Activated naive CD4-positive, alpha-beta T cell treated with Interleukin-2 at 50 U/mL for 16 hours (primary cell): ENCODE data around the gene PIEZO1.

ENCODE experiments used
- DNase-seq: peaks from one replicate; pipeline ENCODE4 v3.0.0-alpha.2; 2020

The PIEZO1 gene

DNA sequence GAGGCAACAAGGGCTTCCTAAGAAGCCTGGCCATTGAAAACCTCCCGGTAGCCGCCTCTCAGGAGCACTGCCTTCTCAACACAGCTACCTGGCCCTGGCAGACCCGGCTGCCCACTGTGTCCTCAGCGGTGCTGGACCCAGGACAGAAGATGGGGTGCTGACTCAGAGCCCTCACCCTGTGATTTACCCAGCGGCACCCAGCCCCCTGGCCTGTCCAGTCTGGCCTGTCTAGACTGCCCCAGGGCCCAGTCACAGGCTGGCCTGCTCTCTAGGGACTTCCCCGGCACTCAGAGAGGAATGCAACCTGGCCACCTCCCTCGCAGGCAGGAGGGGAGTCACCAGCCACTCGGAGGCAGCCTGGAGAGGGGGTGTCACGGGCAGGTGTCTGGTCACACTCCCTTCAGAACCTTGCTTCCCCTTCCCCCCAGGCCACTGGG lies 20.1 kb downstream of the PIEZO1 start:
- no peak for DNase-seq

DNA sequence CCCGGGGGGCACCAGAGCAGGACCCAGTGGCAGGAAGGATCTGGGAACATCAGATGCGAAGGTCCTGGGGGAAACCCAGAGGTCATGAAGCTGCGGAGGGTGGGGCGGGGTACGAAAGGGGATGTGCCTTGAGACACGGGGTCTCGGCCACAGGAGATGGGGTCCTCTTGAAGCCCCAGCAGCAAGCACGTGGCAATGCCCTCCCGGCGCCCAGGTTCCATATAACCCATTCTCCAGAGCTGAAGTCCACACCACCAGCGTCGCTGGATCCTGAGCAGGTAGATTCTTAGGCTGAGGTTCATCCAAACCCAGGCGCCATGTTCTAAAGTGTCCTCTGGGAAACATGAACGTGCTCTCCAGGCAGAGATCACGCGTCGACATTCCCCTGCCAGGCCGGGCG lies 20.9 kb downstream of the PIEZO1 start:
- no peak for DNase-seq

DNA sequence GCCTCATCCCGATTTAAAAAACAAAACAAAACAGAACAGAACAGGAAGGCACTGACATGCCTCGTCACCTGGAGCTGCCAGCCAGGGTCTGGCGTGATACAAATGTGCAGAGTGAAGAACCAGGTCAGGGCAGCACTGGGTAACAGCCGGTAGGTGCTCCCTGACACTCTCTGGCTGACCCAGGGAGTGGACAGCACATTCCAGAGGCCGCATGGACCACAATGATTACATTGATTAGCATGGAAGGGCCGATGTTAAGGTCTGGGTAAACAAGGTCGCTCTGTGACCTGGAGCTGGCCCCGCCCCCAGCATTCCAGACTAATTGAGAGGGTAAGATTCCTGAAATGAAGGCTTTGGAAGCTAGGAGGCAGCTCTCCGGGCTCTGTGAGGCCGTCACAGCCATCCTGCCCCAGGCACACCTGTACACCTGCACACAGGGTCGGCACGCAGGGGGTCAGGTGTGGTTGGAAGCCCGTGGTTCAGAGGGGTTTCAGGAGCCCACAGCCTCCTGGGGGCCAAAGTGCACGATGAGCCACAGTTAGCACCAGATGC lies 21.4 kb downstream of the PIEZO1 start:
- DNase-seq: no peak

DNA sequence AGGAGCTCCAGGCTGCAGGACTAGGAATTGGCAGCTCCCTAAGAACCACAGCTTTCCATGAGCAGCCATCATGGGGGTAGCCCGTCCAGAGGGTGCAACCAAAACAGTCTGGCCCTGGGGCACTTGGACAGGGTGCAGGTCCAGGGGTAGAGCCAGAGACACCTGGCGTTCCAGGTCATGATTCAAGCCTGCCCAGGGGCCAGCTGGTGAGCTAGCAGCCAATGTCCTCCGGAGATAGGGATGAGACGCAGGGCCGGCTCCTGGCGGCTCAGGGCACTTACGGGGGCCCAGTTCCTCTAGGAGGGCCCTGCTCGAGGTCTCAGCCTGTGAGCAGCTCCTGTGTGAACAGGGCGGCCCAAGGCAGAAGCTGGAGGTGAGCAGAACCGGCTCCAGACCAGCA lies 22.1 kb downstream of the PIEZO1 start:
- no peak for DNase-seq

DNA sequence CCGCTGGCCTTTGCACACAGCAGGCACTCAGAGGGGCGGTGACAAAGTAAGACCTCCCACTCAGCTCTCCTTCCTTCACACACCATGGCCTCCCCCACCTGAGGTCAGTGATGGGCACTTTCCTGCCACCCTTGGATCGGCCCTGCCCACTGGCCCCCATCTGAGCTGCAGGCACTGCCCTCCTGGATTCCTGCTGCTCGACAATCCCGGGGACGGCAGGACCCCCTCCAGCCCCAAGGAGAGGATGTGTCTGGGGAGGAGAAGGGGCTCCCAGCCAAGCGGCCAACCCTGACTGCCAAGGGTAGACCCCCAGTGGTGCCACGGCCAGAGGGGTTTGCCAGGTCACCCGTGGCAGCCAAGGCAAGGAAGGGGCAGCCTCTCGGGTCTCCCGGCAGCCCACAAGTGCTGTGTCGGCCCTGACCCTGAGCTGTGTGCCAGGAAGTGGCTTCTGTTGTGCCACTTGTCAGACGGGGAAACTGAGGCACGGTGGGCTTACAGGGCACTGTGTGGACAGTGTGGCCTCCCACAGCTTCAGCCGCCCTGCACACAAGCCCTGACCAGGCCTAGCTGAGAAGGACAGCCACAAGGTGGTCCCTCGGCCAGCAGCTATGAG lies 22.7 kb downstream of the PIEZO1 start:
- no peak for DNase-seq

DNA sequence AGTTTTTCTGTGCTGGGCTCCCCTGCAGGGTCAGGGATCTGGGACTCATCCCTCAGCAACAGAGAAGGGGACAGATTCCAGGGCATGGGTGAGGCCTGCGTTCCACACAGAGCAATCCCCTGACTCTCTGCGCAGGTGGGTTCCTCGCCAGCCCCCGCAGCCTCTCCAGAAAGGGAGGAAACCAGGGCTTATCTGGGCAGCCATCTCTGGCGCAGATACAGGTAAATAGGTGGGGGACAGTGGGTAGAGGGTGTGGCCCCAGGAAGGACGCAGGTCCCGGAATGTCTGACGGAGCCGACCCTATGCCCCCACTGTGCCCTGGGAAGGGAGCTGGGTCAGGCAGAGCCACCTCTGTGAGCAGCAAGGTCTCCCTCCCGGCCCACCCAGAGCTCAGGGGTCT lies 23.2 kb downstream of the PIEZO1 start:
- DNase-seq: no peak

DNA sequence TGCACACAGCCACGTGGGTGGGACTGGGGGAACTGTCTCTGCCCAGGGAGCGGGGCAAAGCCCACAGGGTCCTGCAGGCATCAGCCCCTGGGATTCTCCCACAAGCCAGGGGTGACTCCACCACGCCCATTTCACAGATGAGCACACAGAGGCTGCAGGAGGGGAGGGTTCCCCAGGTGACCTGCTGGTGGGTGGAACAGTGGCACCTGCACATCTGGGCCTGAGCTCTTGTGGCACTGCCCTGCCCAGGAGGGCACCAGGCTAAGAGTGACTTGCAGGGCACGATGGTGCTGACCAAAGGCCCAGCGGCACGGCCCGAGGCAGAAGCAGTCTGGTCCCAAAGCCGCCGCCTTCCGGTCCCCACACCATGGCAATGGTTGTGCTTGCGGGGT lies 23.9 kb downstream of the PIEZO1 start:
- DNase-seq: no peak

DNA sequence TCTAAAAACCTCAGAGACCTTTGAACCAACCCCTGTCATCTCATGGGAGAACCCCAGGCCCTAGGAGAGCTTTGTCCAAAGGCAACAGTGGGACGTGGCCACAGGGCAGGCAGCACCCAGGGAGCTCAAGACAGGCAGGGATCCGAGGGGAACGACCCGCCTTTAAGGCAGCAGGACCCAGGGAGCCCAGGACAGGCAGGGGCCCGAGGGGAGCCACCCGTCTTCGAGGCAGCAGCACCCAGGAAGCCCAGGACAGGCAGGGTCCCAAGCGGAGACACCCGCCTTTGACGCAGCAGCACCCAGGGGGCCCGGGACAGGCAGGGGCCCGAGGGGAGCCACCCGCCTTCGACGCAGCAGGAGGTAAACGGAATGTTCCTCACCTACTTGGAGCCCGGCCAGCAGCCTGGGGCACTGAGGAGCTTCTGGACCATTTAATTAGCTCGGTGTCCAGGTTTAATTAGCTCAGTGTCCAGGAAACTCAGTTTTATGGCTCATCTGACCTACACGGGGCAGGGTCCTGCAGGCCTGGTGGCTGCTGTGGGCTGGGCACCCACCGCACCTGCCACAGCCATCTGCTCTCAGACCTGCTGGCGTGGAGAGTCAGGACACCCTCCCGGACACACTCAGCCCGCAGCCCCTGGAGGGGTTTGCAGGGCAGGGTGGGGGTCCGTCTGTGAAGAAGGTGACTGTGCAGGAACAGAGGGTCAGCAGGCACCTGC lies 24.4 kb downstream of the PIEZO1 start:
- no peak for DNase-seq

DNA sequence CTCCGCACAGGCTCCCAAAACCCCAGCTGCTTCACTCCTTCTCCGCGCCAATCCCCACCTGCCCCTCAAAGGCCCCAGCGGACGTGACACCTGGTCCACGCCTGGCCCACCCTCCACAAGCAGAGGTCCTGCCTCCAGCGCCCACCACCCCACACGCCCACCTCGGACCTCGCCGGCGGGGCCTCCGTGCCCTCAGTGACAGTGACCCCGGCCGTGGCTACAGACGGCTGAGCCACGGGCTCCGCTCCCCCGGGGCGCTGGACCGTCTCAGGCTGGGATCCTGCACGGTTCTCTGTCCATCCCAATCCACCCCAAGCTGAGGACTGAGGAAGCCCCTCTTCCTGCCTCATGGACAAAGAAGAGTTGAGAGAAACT lies 25.1 kb downstream of the PIEZO1 start:
- no peak for DNase-seq

DNA sequence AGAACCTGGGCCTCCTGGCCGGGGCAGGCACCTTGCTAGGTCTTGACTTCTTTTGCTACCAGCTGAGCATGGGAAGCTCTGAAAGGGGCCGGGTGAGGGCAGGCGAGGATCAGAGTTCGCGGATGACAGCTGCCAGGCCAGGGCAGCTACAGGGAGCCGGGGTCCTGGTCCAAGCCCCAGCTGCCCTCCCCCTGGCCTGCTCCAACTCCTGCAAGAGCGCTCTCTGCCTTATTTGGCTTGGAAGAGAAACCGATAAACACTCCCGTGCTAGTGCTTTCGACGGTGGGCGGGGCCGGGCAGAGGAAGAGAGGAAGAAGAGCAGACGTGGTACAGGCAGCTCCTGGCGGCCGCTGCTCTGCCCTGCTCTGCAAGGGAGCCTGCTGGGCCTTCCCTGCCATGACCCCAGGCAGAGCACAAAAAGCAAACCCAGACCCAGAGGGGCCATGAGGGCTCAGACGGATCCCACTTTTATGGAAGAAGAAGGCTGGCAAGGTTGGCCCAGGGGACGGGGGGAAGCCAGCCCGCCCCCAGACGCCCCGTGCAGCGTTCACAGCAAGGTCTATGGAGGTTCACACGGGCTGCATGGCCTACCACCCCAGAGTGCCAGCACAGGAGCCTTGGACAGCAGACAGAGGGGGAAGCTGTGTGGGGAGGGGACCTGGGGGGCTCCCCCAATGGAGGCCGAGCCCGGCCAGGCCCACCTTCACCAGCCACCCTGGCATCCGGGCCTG lies 25.6 kb downstream of the PIEZO1 start:
- peak; percentile 72 for DNase-seq

DNA sequence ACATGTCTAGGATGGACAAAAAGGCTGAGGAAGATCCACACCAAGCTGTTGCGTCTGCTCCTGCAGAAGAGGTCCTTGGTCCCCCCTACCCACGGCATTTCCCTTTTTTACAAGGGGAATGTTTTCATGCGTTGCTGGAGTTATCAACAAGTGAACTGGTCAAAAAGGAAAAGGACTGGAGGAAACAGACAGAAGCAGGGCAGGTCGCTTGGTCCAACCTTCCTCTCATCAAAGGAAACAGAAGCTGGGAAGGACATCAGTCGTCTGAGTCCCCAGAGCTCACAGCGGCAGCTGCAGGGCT lies 26.1 kb downstream of the PIEZO1 start:
- DNase-seq: no peak

DNA sequence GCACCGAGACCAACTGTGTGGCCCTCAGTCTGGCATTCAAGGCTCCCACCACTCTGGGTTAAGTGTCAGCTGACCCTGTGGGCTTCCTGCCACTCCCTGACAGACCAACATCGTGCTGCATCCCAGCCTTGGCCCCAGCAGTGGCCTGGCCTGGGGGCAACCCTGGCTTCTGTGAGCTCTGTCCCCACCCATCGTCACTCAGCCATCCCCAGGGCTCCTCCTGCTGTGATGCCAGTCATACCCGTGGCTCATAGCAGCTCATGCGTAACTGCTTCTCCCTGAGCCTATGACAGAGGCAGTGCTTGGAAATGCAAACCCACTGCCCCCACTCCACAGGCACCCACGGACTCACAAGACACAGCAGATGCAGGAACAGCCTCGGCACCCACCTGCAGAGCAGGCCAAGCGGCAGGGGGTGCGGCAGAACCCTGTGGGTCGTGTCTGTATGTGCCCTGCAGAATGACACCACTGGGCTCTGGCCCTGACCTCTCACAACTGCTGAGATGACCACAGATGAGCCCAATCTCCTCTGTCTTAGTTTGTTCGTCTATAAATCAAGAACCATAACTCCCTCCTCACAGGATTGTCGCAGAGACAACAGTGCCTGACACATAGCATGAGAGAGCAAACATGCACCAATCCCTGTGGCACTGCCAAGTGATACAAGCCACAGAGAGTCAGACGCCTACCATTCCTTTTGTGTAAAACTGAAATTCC lies 26.6 kb downstream of the PIEZO1 start:
- no peak for DNase-seq

DNA sequence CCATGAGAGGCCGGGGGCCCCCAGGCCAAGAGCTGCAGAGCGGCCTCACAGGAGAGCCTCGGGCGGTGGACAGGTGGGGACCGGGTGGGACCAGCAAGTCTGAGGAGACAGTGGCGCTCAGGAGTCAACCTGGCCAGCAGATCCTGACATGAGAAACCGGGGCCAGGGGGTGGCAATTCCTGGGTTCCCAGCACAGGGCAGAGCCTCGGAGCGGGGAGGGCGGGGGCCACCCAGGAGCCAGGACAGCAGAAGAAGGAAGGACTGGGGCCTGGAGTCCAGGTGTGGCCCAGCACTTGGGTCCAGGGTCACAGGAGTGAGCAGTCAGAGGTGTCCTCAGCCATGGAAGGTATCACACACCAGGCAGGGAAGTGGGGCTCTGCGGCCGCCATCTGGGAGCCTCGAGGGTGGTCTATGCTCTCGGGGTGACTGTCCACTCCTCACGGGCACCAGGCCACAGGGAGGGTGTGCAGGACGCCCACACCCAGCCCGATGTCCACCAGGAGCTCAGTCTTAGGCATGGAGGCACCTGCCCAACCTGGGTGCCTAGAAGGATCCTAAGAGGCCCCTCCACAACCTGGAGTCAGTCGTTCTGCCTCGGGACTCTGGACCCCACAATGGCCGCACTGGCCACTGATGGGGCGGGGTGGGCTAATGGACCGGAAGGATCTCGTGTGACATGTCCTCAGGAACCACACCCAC lies 29.1 kb downstream of the PIEZO1 start:
- no peak for DNase-seq

DNA sequence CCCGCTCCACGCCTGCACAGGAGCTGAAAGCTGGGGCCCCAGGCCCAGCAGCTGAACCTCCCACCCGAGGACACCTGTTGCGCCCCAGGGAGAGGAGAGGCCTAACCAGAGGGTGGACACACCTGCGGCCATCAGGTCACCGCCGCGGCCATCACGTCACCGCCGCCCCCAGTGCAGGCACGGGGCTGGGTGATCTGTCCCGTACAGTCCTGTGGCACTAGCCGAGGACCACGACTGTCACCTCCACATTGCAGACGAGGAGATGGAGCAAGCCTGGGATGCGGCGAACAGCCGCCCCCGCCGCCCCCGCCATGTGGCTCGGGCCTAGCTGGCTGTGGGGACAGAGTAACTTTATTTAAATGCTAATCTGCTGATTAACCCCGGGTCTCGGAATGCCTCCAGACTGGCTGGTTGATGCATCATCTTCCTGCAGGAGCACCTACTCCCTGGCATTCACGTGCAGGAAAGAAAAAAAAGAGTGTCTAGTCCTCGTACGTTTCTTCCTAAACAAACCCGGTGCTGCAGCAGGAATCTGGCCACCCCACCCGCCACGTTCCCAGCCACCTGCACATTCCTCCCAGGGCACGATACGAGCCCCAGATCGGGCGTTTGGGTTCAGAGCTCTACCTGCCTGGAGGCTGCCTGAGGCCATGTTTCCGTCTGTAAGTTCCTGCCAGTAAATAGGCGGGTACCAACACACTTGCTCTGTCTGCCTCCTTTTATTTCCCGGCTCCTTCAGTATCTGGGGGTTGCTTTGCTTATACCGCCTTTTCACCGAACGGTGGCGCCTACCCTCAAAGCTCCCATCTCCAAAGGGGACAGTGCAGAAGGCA lies 29.9 kb downstream of the PIEZO1 start:
- no peak for DNase-seq

DNA sequence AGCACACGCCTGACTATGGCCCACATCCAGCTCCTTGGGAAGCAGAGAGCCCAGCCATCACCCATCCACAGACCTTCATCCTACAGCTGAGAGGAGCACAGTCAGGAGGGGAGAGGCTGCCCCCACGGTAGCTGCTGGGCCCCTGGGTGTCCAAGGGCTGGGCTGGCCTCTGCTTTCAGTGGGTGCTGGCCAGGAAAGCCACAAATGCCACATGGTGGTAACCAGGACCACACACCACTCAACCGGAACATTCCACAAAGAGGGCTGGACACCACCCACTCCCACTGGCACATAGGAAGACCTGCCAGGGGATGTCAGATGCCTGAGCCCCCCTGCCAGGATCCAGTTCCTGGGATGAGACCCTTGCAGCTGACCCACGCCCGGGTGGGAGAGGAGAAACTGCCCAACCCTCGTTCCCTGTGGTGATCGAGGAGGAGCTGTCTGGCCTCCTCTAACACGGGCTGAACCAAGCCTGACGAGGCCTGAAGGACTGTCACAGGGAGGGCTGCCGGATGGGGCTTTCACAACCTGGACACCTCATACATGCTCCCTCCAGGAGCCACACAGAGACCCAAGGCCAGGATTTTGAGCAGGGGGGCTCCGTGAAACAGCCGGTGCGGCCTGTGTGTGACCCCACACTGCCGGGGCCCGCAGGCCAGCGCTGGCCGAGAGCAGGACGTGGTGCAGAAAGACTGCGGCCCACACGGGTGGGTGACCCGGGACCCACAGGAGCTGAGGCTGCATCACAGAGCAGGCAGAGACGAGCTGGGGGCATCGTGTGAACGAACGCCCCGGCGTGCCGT lies 30.7 kb downstream of the PIEZO1 start:
- DNase-seq: no peak

DNA sequence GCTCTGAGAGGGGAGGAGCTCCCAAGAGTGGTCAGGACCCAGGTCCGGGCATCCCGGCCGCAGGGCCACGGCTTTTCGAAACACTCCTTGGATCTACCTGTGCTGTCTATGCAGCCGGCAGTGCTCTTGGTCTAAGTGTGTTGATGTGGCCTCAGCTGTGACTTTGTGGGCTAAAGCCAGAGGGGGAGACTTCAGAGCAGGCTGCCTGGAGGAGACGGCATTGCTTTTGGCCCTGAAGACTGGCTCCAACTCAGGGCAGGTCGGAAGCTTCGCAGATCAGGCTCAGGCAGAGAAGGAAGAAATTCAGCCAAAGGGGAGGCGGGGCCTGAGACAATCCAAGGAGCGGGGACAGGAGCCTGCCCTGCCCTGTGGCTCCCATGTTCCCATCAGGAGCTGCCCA lies 31.4 kb downstream of the PIEZO1 start:
- DNase-seq: no peak

DNA sequence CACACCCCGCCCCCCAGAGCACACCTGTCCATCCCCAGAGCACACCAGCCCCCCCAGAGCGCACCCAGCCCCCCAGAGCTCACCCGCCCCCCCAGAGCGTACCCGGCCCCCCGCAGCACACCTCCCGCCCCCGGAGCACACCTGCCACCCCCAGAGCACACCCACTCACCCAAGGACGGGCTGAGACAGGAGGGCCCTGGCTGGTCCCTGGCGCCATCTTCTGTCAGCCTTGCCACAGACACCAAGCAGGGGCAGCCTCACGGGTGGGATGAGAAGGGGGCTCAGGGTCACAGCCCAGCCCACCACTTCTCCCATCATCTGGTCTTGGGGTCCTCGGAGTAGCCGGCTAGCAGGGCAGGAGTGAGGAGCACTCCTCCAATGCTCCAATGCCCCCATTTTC lies 31.8 kb downstream of the PIEZO1 start:
- no peak for DNase-seq

DNA sequence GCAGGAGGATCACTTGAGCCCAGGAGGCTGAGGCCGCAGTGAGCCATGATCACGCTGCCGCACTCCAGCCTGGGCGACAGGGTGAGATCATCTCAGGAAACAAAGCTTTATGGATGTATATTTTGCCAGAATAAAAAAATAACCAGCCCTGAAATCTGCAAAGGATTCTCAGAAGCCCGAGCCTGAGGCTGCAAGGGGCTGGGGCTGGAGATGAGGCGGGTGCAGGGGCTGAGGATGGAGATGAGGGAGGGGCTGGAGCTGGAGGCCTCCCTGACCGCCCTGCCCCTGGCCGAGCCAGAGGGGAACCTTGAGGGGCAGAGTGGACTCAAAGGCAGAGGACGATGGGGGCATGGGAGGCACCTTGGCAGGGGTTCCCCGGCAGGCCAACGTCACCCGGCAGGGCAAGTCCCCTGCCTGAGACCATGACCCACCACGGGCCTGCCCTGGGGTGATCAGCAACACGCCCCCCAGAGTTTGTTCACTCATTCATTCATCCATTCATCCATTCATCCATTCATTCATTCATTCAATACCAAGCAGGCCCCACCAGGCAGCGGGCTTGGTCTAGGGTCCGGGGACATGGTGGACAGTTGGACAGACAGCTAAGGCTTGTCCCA lies 32.5 kb downstream of the PIEZO1 start:
- DNase-seq: no peak

DNA sequence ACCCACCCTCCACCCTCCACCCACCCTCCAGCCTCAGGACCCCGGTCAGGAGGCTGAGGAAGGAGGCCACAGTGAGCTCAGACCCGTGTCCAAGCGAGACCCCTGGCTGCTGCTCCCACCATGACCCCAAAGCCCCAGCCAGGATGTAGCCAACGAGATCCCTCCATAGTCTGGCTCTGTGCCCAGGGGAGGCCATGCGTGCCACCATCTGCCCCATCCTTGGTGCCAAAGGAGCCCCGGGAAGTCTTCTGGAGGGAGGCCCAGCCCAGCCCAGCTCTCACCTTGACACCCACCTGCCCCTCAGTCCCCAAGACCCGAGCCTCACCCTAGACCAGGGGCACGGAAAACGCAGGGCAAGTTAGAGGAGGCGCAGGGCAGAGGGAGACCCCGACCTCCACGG lies 34.2 kb downstream of the PIEZO1 start:
- no peak for DNase-seq

DNA sequence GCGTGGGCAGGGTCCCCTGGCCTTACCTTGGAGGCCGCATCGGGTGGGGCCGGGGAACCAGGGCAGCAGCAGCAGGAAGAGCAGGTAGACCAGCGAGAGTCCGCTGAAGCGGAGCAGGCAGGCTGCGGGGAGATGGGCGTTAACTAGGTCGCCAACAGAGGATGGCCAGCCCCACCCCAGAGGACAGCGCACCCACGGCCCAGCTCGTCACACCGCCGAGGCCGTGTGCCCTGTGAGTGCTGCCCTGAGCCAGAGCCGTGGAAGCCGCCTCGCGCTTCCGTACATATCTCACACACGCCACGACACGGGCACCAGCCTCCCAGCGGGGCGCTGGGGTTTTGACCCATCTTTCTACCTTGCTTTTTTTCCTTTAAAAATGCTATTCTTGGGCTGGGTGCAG lies 35.7 kb downstream of the PIEZO1 start:
- DNase-seq: no peak

DNA sequence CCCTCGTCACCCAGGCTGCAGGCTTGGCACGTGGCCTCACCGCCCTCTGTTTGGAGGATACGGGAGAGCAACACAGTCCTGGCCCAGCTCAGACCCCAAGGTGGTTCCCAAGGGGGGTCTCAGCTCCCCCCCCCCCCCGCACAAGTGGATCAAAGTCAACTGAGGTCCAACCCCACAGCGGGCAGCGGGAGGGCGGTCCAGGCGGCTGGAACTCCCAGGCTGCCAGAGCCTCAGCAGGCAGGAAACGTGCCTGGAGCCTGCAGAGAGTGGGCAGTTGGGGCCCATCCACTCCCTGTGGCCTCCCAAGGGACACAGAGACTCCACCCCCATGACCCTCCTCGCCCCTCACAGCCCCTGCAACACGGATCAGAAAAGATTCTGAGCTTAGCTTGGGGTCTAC lies 36.7 kb downstream of the PIEZO1 start:
- no peak for DNase-seq
